HS-27A (cell line): ENCODE measurements around the gene CAAP1.
"Not testable (repeated sequence)": the region's sequence is repeated elsewhere in the genome, so short reads cannot be mapped to it uniquely, and the experiment has no call there.

Source experiments
- DNase-seq: peaks from one replicate; pipeline ENCODE4 v3.0.0-alpha.2; 2012; ENCODE audit warnings: low read depth, missing footprints

CAAP1 gene

DNA sequence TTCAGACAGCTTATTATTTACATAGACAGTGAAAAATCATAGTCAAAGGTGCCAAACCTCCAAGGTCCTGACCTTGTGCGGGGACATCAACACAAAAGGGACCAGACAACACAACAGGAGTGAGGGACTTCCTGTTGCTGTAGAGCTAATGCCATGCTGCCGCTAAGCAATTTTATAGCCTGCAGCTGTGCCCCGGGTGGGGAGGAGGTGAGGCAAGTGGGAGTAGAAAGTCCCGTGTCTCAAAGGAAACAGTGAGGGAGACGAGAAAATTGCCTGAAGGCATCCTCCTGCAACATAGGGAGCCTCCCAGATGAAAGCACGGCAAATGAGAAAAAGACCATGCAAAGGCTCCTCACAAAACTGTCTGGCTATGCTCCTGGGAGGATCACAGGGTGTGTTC lies 58.8 kb downstream of the CAAP1 start:
- no peak for DNase-seq

GRCh38 chr9:26828391-26828955 lies 64.1 kb downstream of the CAAP1 start:
- DNase-seq = not testable (repeated sequence)

DNA sequence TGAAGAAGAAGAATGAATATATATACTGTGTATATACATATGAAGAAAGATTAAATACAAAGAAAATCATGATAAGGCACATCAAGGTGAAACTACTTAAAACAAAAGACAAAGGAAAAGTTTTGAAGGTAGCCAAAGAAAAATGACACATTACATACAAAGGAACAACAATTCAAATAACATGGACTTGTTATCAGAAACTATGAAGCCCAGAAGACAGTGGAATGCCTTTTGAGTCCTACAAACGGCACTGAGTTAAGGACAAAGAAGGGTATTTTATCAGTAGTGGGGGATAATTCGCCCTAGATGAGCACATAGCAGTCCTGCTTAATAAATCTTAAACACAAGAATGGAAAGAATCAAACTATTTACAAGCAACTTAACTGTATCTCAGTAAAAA lies 77.8 kb downstream of the CAAP1 start:
- no peak for DNase-seq

GRCh38 chr9:26813247-26813646 lies 79.4 kb downstream of the CAAP1 start:
- DNase-seq = no peak

DNA sequence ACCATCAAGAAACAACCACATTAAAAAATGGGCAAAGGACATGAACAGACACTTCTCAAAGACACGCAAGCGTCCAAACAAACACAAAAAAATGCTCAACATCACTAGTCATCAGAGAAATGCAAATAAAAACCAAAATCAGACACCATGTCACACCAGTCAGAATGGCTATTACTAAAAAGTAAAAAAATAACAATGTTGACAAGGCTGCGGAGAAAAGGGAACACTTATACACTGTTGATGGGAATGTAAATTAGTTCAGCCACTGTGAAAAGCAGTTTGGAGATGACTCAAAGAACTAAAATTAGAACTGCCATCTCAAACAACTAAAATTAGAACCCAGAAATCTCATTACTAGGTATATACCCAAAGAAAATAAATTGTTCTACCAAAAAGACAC lies 80.4 kb downstream of the CAAP1 start:
- DNase-seq = no peak

DNA sequence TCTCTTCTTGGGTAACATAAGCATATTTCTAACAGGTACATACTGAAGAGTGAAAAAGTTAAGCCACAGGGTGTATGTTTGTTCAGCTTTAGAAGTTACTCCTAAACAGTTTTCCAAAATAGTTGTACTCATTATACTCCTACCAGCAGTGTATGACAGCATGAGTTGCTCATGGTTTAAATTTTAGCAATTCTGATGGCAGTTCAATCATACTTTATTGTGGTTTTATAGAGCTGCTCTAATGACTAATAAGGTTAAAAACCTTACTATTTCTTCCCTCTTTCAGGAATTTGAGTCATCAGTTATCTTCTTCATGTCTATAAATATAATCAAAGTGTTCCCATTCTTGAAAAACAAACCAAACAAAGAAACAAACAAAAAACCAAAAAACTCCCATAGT lies 81.5 kb downstream of the CAAP1 start:
- no peak for DNase-seq

- peak; percentile 2 for DNase-seq
These were observed 82.8 kb downstream of the CAAP1 start for GRCh38 chr9:26809795-26810194.

GRCh38 chr9:26807161-26807560 lies 85.4 kb downstream of the CAAP1 start:
- no peak for DNase-seq

DNA sequence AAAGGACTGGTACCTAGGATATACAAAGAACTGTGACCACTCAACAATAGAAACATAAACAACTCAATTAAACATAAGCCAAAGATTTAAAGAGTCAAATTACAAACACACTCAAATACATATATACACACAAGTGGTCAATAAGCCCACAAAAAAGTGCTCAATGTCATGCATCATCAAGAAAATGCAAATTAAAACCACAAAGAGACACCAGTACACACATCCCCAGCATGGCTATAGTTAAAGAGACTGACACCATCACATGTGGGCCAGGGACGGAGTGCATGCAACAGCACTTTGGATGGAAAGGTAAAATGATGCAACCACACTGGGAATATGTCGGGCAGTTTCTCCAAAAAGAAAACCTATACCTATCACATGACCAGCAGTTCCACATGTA lies 89.7 kb downstream of the CAAP1 start:
- no peak for DNase-seq

DNA sequence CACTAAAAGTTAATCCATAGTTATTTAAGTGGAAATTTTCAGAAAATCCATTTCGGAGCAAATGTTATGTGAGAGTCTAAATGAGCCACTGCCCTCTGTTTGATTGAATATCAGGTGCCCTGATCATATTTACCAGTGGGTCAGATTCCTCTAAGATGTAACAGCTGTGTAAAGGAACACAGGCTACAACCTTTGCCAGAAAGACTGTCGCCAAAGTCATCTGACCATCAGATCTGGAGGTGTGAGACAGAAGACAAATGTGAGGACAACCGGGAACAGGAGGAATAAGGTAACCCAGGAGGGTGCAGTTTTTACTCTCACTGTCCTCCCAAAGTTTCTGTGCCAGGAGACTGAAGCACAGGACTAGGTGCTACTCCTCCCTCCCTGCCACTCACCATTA lies 90.8 kb downstream of the CAAP1 start:
- DNase-seq = no peak

- no peak for DNase-seq
These were observed 92.3 kb downstream of the CAAP1 start for GRCh38 chr9:26800322-26800721.

- no peak for DNase-seq
These were observed 101.3 kb downstream of the CAAP1 start for GRCh38 chr9:26791274-26791673.
